Gastroesophageal sphincter (tissue), 3 donors: ENCODE data around the gene SMIM38.

Experiments used
- CTCF ChIP-seq, 4 experiments: fragments of 200-600 bp in 2 of 4; fragments of 450-650 bp in 2 of 4; sonication (generic) in 1 of 4; IDR thresholded peaks; one replicate each; pipeline ENCODE4 v1.5.1; 2017 to 2019; ENCODE audit warnings: antibody characterized with exemption in 4 of 4, mild to moderate bottlenecking in 2 of 4, moderate library complexity in 2 of 4
- EP300 ChIP-seq: sonication (generic); formaldehyde crosslinking; IDR thresholded peaks from one replicate; pipeline ENCODE4 v1.6.1; 2017; ENCODE audit warnings: antibody characterized with exemption, mild to moderate bottlenecking
- POLR2A ChIP-seq, 2 donors: fragments of 450-650 bp; IDR thresholded peaks; one replicate each; pipeline ENCODE4 v1.6.1; 2017; ENCODE audit warnings: antibody characterized with exemption in 2 of 2, mild to moderate bottlenecking in 2 of 2, moderate library complexity in 1 of 2
- POLR2AphosphoS5 ChIP-seq: sonication (generic); formaldehyde crosslinking; IDR thresholded peaks from one replicate; pipeline ENCODE4 v1.6.1; 2017; ENCODE audit warnings: antibody characterized with exemption

DNA sequence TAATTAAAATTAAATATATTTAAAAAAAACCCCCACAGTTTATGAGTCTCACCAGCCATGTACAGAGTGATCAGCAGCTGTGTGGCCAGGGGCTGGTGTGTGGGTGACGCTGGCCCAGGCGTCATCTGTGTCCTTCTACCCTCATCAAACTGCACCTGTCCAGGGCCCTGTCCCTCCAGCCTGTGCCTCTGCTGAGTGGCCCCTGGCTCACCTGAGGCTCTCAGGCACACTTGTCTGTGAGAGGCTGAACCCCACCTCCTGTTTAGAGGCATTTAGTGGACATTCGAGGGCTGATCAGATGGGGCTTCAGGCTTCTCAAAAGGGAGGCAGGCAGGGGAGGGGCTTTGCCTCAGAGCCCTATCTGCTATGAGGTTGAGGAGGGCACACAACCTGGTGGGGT lies 29.9 kb upstream of the SMIM38 start:
- TF ChIP-seq POLR2A (IDR thresholded peaks at IDR 0.05) (no peak), CTCF (IDR thresholded peaks at IDR 0.05) (no peak), POLR2AphosphoS5 (no peak), EP300 (no peak)
